Suprapubic skin (tissue), 4 donors: Measurements from ENCODE around the gene CAPRIN1. TPM values are rescaled to one million over a fixed set of nuclear protein-coding genes. Genes with fewer than 3 reads are reported as not detected.
"Not testable (repeated sequence)": the region's sequence is repeated elsewhere in the genome, so short reads cannot be mapped to it uniquely, and the experiment has no call there.

Source experiments
- DNase-seq, 2 donors: peaks; one replicate each; pipeline ENCODE4 v3.0.0-alpha.2; 2019; ENCODE audit warnings: low spot score in 2 of 2
- H3K27ac ChIP-seq: fragments of 200-600 bp; sonication (generic); one replicate; pipeline ENCODE4 v1.5.1; 2019
- H3K27me3 ChIP-seq: fragments of 200-600 bp; sonication (generic); one replicate; pipeline ENCODE4 v1.5.1; 2019
- H3K36me3 ChIP-seq: fragments of 200-600 bp; sonication (generic); one replicate; pipeline ENCODE4 v1.5.1; 2019
- H3K4me1 ChIP-seq: fragments of 200-600 bp; sonication (generic); one replicate; pipeline ENCODE4 v1.5.1; 2019
- H3K4me3 ChIP-seq: fragments of 200-600 bp; sonication (generic); one replicate; pipeline ENCODE4 v1.5.1; 2019; ENCODE audit warnings: mild to moderate bottlenecking
- H3K9me3 ChIP-seq: fragments of 200-600 bp; sonication (generic); one replicate; pipeline ENCODE4 v1.5.1; 2019
- CTCF ChIP-seq, 2 donors: fragments of 200-600 bp in 1 of 2; fragments of 450-650 bp in 1 of 2; sonication (generic) in 1 of 2; IDR thresholded peaks; one replicate each; pipeline ENCODE4 v1.5.1; 2016 to 2019; ENCODE audit warnings: antibody characterized with exemption in 2 of 2, mild to moderate bottlenecking in 1 of 2, moderate library complexity in 1 of 2
- EP300 ChIP-seq: sonication (generic); formaldehyde crosslinking; IDR thresholded peaks from one replicate; pipeline ENCODE4 v1.6.1; 2017; ENCODE audit warnings: antibody characterized with exemption
- POLR2A ChIP-seq, 2 donors: fragments of 450-650 bp; IDR thresholded peaks; one replicate each; pipeline ENCODE4 v1.6.1; 2017; ENCODE audit warnings: antibody characterized with exemption in 2 of 2, mild to moderate bottlenecking in 2 of 2, moderate library complexity in 2 of 2
- POLR2AphosphoS5 ChIP-seq, 3 donors: sonication (generic); formaldehyde crosslinking; IDR thresholded peaks; one replicate each; pipeline ENCODE4 v1.6.1; 2017; ENCODE audit warnings: antibody characterized with exemption in 3 of 3
- WGBS: methylation state at CpG from one replicate; pipeline ENCODE4 v1.1.5; 2018; 5-methylcytosine and 5-hydroxymethylcytosine counted together
- total RNA-seq, 4 donors: library from RNA; depleted of rRNA; stranded (reverse); fragments of >200 nt; gene quantifications; one replicate each; pipeline ENCODE4 v1.1.0, GENCODE V29; 2016

Gene CAPRIN1
- total RNA-seq, 4 donors from 2014 or later: 109 to 137 (median 117) TPM

GRCh38 chr11:34056672-34057071 lies 5.1 kb downstream of the CAPRIN1 start:
- WGBS: 35% methylated on average over 2 of the region's 2 CpGs
- Histone ChIP-seq H3K4me3 (no peak overlapping the region), H3K27ac (no peak overlapping the region), H3K4me1 (peaks cover 62% of the 10 kb centered on the region), H3K36me3 (peaks cover 13% of the 10 kb centered on the region), H3K9me3 (no peaks in the 10 kb centered on the region), H3K27me3 (no peaks in the 10 kb centered on the region)
- TF ChIP-seq EP300 (no peak), CTCF (IDR thresholded peaks at IDR 0.05) (no peak), POLR2AphosphoS5 (IDR thresholded peaks at IDR 0.05) (no peak), POLR2A (IDR thresholded peaks at IDR 0.05) (no peak)
- DNase-seq: no peak

GRCh38 chr11:34063061-34063795 lies 11.7 kb downstream of the CAPRIN1 start:
- Histone ChIP-seq H3K36me3 (peaks cover 13% of the 10 kb centered on the region), H3K27ac (no peak overlapping the region), H3K9me3 (no peaks in the 10 kb centered on the region), H3K27me3 (no peaks in the 10 kb centered on the region), H3K4me3 (no peak overlapping the region), H3K4me1 (peaks cover 49% of the 10 kb centered on the region)
- WGBS: 79% methylated on average over 2 of the region's 2 CpGs
- no peak for TF ChIP-seq CTCF (IDR thresholded peaks at IDR 0.05)
- no peak for TF ChIP-seq EP300
- no peak for TF ChIP-seq POLR2AphosphoS5 (IDR thresholded peaks at IDR 0.05)
- TF ChIP-seq POLR2A (IDR thresholded peaks at IDR 0.05): no peak
- no peak for DNase-seq

GRCh38 chr11:34064291-34064690 lies 12.8 kb downstream of the CAPRIN1 start:
- DNase-seq: no peak
- H3K27ac ChIP-seq: no peak overlapping the region
- TF ChIP-seq POLR2A (IDR thresholded peaks at IDR 0.05): no peak
- TF ChIP-seq POLR2AphosphoS5 (IDR thresholded peaks at IDR 0.05): no peak
- TF ChIP-seq EP300: no peak
- TF ChIP-seq CTCF (IDR thresholded peaks at IDR 0.05): no peak
- H3K27me3 ChIP-seq: no peaks in the 10 kb centered on the region
- WGBS: 91% methylated on average over 2 of the region's 2 CpGs
- H3K36me3 ChIP-seq: peaks cover 10% of the 10 kb centered on the region
- no peaks in the 10 kb centered on the region for H3K9me3 ChIP-seq
- peaks cover 45% of the 10 kb centered on the region for H3K4me1 ChIP-seq
- no peak overlapping the region for H3K4me3 ChIP-seq

GRCh38 chr11:34065505-34066203 lies 14.1 kb downstream of the CAPRIN1 start:
- no peaks in the 10 kb centered on the region for H3K9me3 ChIP-seq

GRCh38 chr11:34066766-34067165 lies 15.2 kb downstream of the CAPRIN1 start:
- peaks cover 42% of the 10 kb centered on the region for H3K4me1 ChIP-seq
- 79% methylated on average over 8 of the region's 8 CpGs for WGBS
- not testable (repeated sequence) for H3K36me3 ChIP-seq, H3K27ac ChIP-seq, H3K9me3 ChIP-seq, H3K27me3 ChIP-seq, H3K4me3 ChIP-seq, DNase-seq

More at GRCh38 chr11:34065505-34066203, 14.1 kb downstream of the CAPRIN1 start:
- Histone ChIP-seq H3K36me3 (peaks cover 7% of the 10 kb centered on the region), H3K4me1 (peaks cover 45% of the 10 kb centered on the region), H3K27me3 (no peaks in the 10 kb centered on the region), H3K27ac (no peak overlapping the region), H3K4me3 (no peak overlapping the region)
- WGBS: 90% methylated on average over 6 of the region's 6 CpGs
- no peak for DNase-seq
- TF ChIP-seq POLR2AphosphoS5 (IDR thresholded peaks at IDR 0.05) (no peak), CTCF (IDR thresholded peaks at IDR 0.05) (peak in 1 of 2 donors; percentile 6), EP300 (no peak)
